HG02938 (cell line): ENCODE results near the gene POSTN.

Experiments
- ATAC-seq: cut with Tn5 transposase; IDR thresholded peaks from one replicate; pipeline ENCODE4 v1.9.1; 2021; ENCODE audit warnings: mild to moderate bottlenecking, moderate library complexity; ENCODE audit not compliant: unreplicated experiment

POSTN gene

GRCh38 chr13:37598597-37598996, at the start of gene POSTN:
Gene POSTN (minus strand): TSS chr13:37598768. CDS start chr13:37598726, 42 bp downstream.
- ATAC-seq, result no peak

GRCh38 chr13:37647031-37647650, 48.6 kb upstream of the POSTN start:
- ATAC-seq, result no peak

- ATAC-seq, result no peak
Observed at GRCh38 chr13:37646531-37646930, 48.0 kb upstream of the POSTN start.

GRCh38 chr13:37645181-37645740, 46.7 kb upstream of the POSTN start:
- no peak for ATAC-seq

GRCh38 chr13:37641391-37641790, 42.8 kb upstream of the POSTN start:
- no peak for ATAC-seq

GRCh38 chr13:37640499-37640898, 41.9 kb upstream of the POSTN start:
- no peak for ATAC-seq

- ATAC-seq, result no peak
Observed at GRCh38 chr13:37636701-37637100, 38.1 kb upstream of the POSTN start.

- ATAC-seq, result no peak
Observed at GRCh38 chr13:37632294-37632693, 33.7 kb upstream of the POSTN start.

GRCh38 chr13:37627428-37627827, 28.9 kb upstream of the POSTN start:
- no peak for ATAC-seq

- no peak for ATAC-seq
Observed at GRCh38 chr13:37621811-37622361, 23.3 kb upstream of the POSTN start.

GRCh38 chr13:37618554-37618953, 20.0 kb upstream of the POSTN start:
- ATAC-seq, result no peak

- no peak for ATAC-seq
Observed at GRCh38 chr13:37617173-37617572, 18.6 kb upstream of the POSTN start.

GRCh38 chr13:37616131-37616530, 17.6 kb upstream of the POSTN start:
- ATAC-seq, result no peak

GRCh38 chr13:37615276-37615675, 16.7 kb upstream of the POSTN start:
- ATAC-seq, result no peak

GRCh38 chr13:37613638-37614037, 15.1 kb upstream of the POSTN start:
- no peak for ATAC-seq

- no peak for ATAC-seq
Observed at GRCh38 chr13:37613236-37613635, 14.7 kb upstream of the POSTN start.

GRCh38 chr13:37608750-37609339, 10.3 kb upstream of the POSTN start:
- no peak for ATAC-seq

- no peak for ATAC-seq
Observed at GRCh38 chr13:37602733-37603381, 4.3 kb upstream of the POSTN start.

GRCh38 chr13:37601648-37602440, 3.3 kb upstream of the POSTN start:
- no peak for ATAC-seq

GRCh38 chr13:37599519-37599918, 951 bp upstream of the POSTN start:
- ATAC-seq, result no peak

GRCh38 chr13:37597477-37598025, 1.0 kb downstream of the POSTN start:
- ATAC-seq, result no peak
